K562 (cell line): Measurements from ENCODE around the gene ANKRD1. TPM values are rescaled to one million over a fixed set of nuclear protein-coding genes. Genes with fewer than 3 reads are reported as not detected.
A peak's percentile ranks its signal among the peaks of the same experiment; 100 is the strongest.

Experiments
- ATAC-seq: fragments of 200-7000 bp; cut with Tn5 transposase; 3 replicates; pipeline ENCODE4 v1.9.1; 2020; ENCODE audit warnings: moderate library complexity
- BruUV-seq: library from RNA; stranded (reverse); fragments of 400-500 nt; replicated peaks from 2 replicates; lab custom pipeline; 2021; lab: Mats Ljungman, UMichigan
- CTCF ChIA-PET: fragments of 300-600 bp; formaldehyde crosslinking; extraction: SDS; loops from one replicate; lab custom pipeline; 2021; ENCODE audit warnings: low intra/inter-chr PET ratio; lab: Yijun Ruan, JAX
- POLR2A ChIA-PET: fragments of 300-600, 350-650 bp; sonication (Branson Sonifier 250); formaldehyde crosslinking; extraction: SDS; loops from one replicate; lab custom pipeline; 2021; ENCODE audit warnings: antibody characterized with exemption, inconsistent platforms; lab: Yijun Ruan, JAX
- DNase-seq, 4 experiments: peaks; one replicate each; pipeline versions ENCODE4 v3.0.0 to v3.0.0-alpha.2; 2011 to 2018; ENCODE audit warnings: low spot score in 3 of 4, mixed read lengths in 3 of 4; ENCODE audit errors: extremely low read depth in 1 of 4
- FAIRE-seq: peaks from 2 replicates; lab custom pipeline; 2011; peaks lifted over from hg19 to GRCh38; lab: Jason Lieb, UNC
- H2AFZ ChIP-seq: 2 replicates; pipeline ENCODE4 v1.6.0; 2011; ENCODE audit warnings: low read depth, low read length, control low read depth, inconsistent platforms
- H3K27ac ChIP-seq: fragments of 200-600 bp; 3 replicates; pipeline ENCODE4 v1.8.0; 2011; ENCODE audit warnings: low read depth, mild to moderate bottlenecking, control low read depth, inconsistent platforms, low read length, moderate library complexity, mixed read lengths; ENCODE audit errors: extremely low read depth
- H3K27me3 ChIP-seq, 2 experiments: fragments of 300-600 bp in 1 of 2; 2 replicates in 1 of 2; 3 replicates in 1 of 2; pipeline versions ENCODE4 v1.6.0 to v1.8.0; 2011; ENCODE audit warnings: inconsistent platforms in 2 of 2, low read length in 2 of 2, mild to moderate bottlenecking in 1 of 2, mixed read lengths in 1 of 2, moderate library complexity in 1 of 2; ENCODE audit not compliant: control insufficient read depth in 2 of 2, insufficient read depth in 2 of 2
- H3K36me3 ChIP-seq: fragments of 300-600 bp; 3 replicates; pipeline ENCODE4 v1.8.0; 2011; ENCODE audit warnings: mild to moderate bottlenecking, low read length, inconsistent platforms; ENCODE audit not compliant: control insufficient read depth, insufficient read depth
- H3K4me1 ChIP-seq, 2 experiments: fragments of 200-600 bp in 1 of 2; replicated peaks in 1 of 2; 2 replicates in 1 of 2; 3 replicates in 1 of 2; pipeline versions ENCODE4 v1.5.1 to v1.8.0; 2011; ENCODE audit warnings: inconsistent platforms in 2 of 2, low read length in 2 of 2, mild to moderate bottlenecking in 1 of 2, mixed read lengths in 1 of 2, moderate library complexity in 1 of 2; ENCODE audit not compliant: control insufficient read depth in 2 of 2, insufficient read depth in 2 of 2
- H3K4me2 ChIP-seq: 2 replicates; pipeline ENCODE4 v1.6.1; 2011; ENCODE audit warnings: low read length, control low read depth, inconsistent platforms, mixed read lengths; ENCODE audit not compliant: insufficient read depth
- H3K4me3 ChIP-seq: fragments of 200-600 bp; sonication (generic), shearing (Covaris generic); 2 replicates; pipeline ENCODE4 v1.5.1; 2016; ENCODE audit warnings: control low read depth, inconsistent platforms
- H3K79me2 ChIP-seq: fragments of 200-600 bp; 3 replicates; pipeline ENCODE4 v1.8.0; 2011; ENCODE audit warnings: low read length, inconsistent platforms; ENCODE audit not compliant: control insufficient read depth, insufficient read depth
- H3K9ac ChIP-seq, 2 experiments: 2 replicates each; pipeline versions ENCODE4 v1.6.0 to v1.6.1; 2011; ENCODE audit warnings: low read depth in 2 of 2, low read length in 2 of 2, control low read depth in 1 of 2, inconsistent platforms in 1 of 2, mild to moderate bottlenecking in 1 of 2, mixed read lengths in 1 of 2; ENCODE audit not compliant: insufficient read depth in 1 of 2
- H3K9me1 ChIP-seq: one replicate; pipeline ENCODE4 v1.6.0; 2011; ENCODE audit warnings: inconsistent platforms, mild to moderate bottlenecking, low read length, moderate library complexity; ENCODE audit not compliant: control insufficient read depth, insufficient read depth
- H3K9me3 ChIP-seq: replicated peaks from 2 replicates; pipeline ENCODE4 v1.5.1; 2011; ENCODE audit warnings: low read depth, low read length, inconsistent platforms; ENCODE audit not compliant: control insufficient read depth, insufficient read depth
- H4K20me1 ChIP-seq: replicated peaks from 2 replicates; pipeline ENCODE4 v1.6.1; 2011; ENCODE audit warnings: low read length, inconsistent platforms, mixed read lengths; ENCODE audit not compliant: control insufficient read depth, insufficient read depth
- GABPB1 ChIP-seq: sonication (generic); formaldehyde crosslinking; IDR thresholded peaks from 2 replicates; pipeline ENCODE4 v1.8.0; 2022; ENCODE audit warnings: mild to moderate bottlenecking, missing genetic modification reagents
- PHF8 ChIP-seq: fragments of 200-600 bp; sonication (generic); IDR thresholded peaks from 2 replicates; pipeline ENCODE4 v1.6.1; 2012; ENCODE audit warnings: mixed run types, mild to moderate bottlenecking, inconsistent platforms, low read length, moderate library complexity, borderline replicate concordance
- POLR2H ChIP-seq: IDR thresholded peaks from 2 replicates; pipeline ENCODE4 v1.6.1; 2016; ENCODE audit warnings: missing genetic modification characterization, low read depth, mild to moderate bottlenecking, control low read depth, missing compliant biosample characterization, moderate library complexity
- ZNF717 ChIP-seq: fragments of 250-450 bp; sonication (Bioruptor Pico); IDR thresholded peaks from 2 replicates; pipeline ENCODE4 v1.5.0; 2021
- WGBS: fragments of 100-300 bp; shearing (Covaris generic); methylation state at CpG from one replicate; pipeline ENCODE4 v1.1.6; 2016; ENCODE audit warnings: low coverage, mixed read lengths; ENCODE audit not compliant: insufficient coverage; ENCODE audit errors: missing lambda C conversion rate; 5-methylcytosine and 5-hydroxymethylcytosine counted together
- in situ Hi-C: fragments of 300-500 bp; cut with MboI; formaldehyde crosslinking; loops from 4 replicates; pipeline ENCODE4 v1.15.0; 2018; ENCODE audit warnings: inconsistent platforms, mixed read lengths
- intact Hi-C: fragments of 100-400 bp; cut with micrococcal nuclease; formaldehyde crosslinking; loops from 2 replicates; pipeline ENCODE4 v1.14.2; 2022
- polyA plus RNA-seq, 8 experiments: library from polyadenylated mRNA; depleted of rRNA in 4 of 8; stranded (reverse) in 5 of 8; unstranded in 3 of 8; fragments of >200 nt; fragmentation: Nextera tagmentation in 2 of 8; fragmentation: Illumina TruSeq in 1 of 8; extraction: Ambion mirVana in 2 of 8; extraction: Trizol in 1 of 8; gene quantifications; 2 replicates each; pipeline versions ENCODE4 v1.2.1 to v1.2.3, GENCODE V29; 2011 to 2014; ENCODE audit warnings: inconsistent platforms in 1 of 8, missing spikeins in 1 of 8
- total RNA-seq, 7 experiments: library from RNA; depleted of rRNA in 6 of 7; stranded (reverse); fragments of >200 nt in 6 of 7; fragmentation: Illumina TruSeq in 2 of 7; extraction: Trizol in 2 of 7; gene quantifications; 2 replicates each; pipeline versions ENCODE4 v1.2.1 to v1.2.3, GENCODE V29; 2011 to 2021; ENCODE audit warnings: low replicate concordance in 1 of 7
- TF ChIP-seq, protein P1 (sequence below): fragments of 450-650 bp; formaldehyde crosslinking; IDR thresholded peaks from 2 replicates; pipeline ENCODE4 v1.4.0; 2020; ENCODE audit warnings: mild to moderate bottlenecking, mixed read lengths

The ANKRD1 gene
- total and polyA plus RNA-seq, 9 of the 15 experiments (the other 6 are each of a cell fraction or from before 2014, with no cell fraction given): not detected

DNA sequence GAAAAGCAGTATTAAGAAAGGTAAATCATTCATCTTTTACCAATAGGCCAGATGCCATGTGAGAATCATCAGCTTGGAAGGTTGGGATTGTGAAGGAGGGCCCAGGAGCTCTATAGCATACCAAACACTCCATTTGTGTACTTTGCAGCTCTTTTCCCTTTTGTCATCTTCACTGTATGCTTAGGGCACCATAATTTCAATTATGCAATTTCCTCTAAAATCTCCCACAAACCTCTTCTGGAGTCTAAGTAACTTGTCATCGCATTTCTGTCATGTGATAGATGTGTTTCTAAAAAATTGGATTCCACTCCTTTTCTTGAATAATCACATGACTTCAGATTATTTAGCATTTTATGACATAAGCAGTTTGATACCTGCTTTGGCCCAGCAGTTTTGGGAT lies 31.3 kb downstream of the ANKRD1 start:
- Histone ChIP-seq H4K20me1 (no peaks in the 10 kb centered on the region), H3K79me2 (no peaks in the 10 kb centered on the region), H3K4me2 (no peak overlapping the region), H3K9me1 (no peaks in the 10 kb centered on the region), H2AFZ (no peak overlapping the region), H3K9ac (no peak overlapping the region), H3K27ac (no peak overlapping the region), H3K9me3 (no peaks in the 10 kb centered on the region), H3K36me3 (peaks cover 83% of the 10 kb centered on the region), H3K27me3 (no peaks in the 10 kb centered on the region), H3K4me3 (no peak overlapping the region), H3K4me1 (no peaks in the 10 kb centered on the region)
- intact Hi-C loops: no loop called here
- no peak for ATAC-seq
- POLR2A ChIA-PET: no interaction called here
- CTCF ChIA-PET: no interaction called here
- FAIRE-seq: no peak
- no peak for DNase-seq
- WGBS: 100% methylated on average over 1 of the region's 1 CpG
- in situ Hi-C loops: no loop called here
- BruUV-seq: no TSS peak
- TF ChIP-seq ZNF717 (CRISPR knock-in tag): no peak
- TF ChIP-seq, protein P1, sequence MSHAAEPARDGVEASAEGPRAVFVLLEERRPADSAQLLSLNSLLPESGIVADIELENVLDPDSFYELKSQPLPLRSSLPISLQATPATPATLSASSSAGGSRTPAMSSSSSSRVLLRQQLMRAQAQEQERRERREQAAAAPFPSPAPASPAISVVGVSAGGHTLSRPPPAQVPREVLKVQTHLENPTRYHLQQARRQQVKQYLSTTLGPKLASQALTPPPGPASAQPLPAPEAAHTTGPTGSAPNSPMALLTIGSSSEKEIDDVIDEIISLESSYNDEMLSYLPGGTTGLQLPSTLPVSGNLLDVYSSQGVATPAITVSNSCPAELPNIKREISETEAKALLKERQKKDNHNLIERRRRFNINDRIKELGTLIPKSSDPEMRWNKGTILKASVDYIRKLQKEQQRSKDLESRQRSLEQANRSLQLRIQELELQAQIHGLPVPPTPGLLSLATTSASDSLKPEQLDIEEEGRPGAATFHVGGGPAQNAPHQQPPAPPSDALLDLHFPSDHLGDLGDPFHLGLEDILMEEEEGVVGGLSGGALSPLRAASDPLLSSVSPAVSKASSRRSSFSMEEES (CRISPR knock-in tag): peak; percentile 29

DNA sequence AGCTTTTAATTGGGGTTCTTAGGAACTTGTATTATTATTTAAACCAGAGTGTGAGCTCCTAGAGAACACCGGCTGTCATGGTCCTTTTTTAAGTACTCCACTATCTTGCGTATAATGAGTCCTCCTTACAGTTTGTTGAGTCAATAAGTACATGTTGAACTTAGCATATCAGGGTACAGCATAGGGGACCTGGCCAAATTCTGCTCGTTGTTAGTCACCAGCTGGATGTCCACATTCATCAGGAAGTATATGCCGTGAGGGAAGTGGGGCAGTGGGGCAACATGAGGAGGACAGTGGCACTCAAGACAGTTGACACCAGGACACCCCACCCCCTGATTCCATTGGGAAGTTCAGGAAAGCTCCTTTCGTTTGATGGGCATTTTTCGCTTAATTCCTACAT lies 32.5 kb downstream of the ANKRD1 start:
- Histone ChIP-seq H3K9ac (no peak overlapping the region), H2AFZ (no peak overlapping the region), H3K27me3 (no peaks in the 10 kb centered on the region), H3K36me3 (peaks cover 87% of the 10 kb centered on the region), H3K9me3 (no peaks in the 10 kb centered on the region), H3K4me1 (no peaks in the 10 kb centered on the region), H3K79me2 (no peaks in the 10 kb centered on the region), H3K27ac (no peak overlapping the region), H4K20me1 (no peaks in the 10 kb centered on the region), H3K4me2 (no peak overlapping the region), H3K9me1 (no peaks in the 10 kb centered on the region), H3K4me3 (no peak overlapping the region)
- no peak for FAIRE-seq
- ChIA-PET POLR2A (interaction anchor here (0.7 kb wide), 1 partner anchor 17 kb away, joined by 5 read pairs; the partner anchor contains the start of gene RPP30), CTCF (no interaction called here)
- 97% methylated on average over 6 of the region's 6 CpGs for WGBS
- DNase-seq: no peak
- BruUV-seq: no TSS peak
- ATAC-seq: no peak
- intact Hi-C loops: no loop called here
- in situ Hi-C loops: no loop called here
- TF ChIP-seq GABPB1 (no peak), POLR2H (tag) (no peak), PHF8 (no peak)
